Epithelial cell of esophagus (primary cell): ENCODE data around the gene CYB5A.

ENCODE experiments used
- DNase-seq: peaks from one replicate; pipeline ENCODE4 v3.0.0; 2010; ENCODE audit warnings: low read depth
- H3K4me3 ChIP-seq: 2 replicates; pipeline ENCODE4 v1.5.1; 2011; ENCODE audit warnings: mild to moderate bottlenecking, low read length, control low read depth
- CTCF ChIP-seq: IDR thresholded peaks from 2 replicates; pipeline ENCODE4 v1.5.1; 2011; ENCODE audit warnings: low read depth, mild to moderate bottlenecking, low read length, control low read depth, inconsistent platforms; ENCODE audit not compliant: insufficient read depth; ENCODE audit errors: missing control alignments

The CYB5A gene

GRCh38 chr18:74268175-74268574 is 23.6 kb downstream of the CYB5A start:
- H3K4me3 ChIP-seq, result no peak overlapping the region
- no peak for TF ChIP-seq CTCF
- no peak for DNase-seq

- peak; percentile 31 for DNase-seq
- H3K4me3 ChIP-seq, result no peak overlapping the region
- TF ChIP-seq CTCF, result no peak
Measured at GRCh38 chr18:74266161-74266560, 25.6 kb downstream of the CYB5A start.

- H3K4me3 ChIP-seq, result no peak overlapping the region
- TF ChIP-seq CTCF, result no peak
- DNase-seq, result no peak
Measured at GRCh38 chr18:74265546-74266098, 26.1 kb downstream of the CYB5A start.

- H3K4me3 ChIP-seq, result no peak overlapping the region
- no peak for TF ChIP-seq CTCF
- DNase-seq, result no peak
Measured at GRCh38 chr18:74264303-74265020, 27.3 kb downstream of the CYB5A start.

DNA sequence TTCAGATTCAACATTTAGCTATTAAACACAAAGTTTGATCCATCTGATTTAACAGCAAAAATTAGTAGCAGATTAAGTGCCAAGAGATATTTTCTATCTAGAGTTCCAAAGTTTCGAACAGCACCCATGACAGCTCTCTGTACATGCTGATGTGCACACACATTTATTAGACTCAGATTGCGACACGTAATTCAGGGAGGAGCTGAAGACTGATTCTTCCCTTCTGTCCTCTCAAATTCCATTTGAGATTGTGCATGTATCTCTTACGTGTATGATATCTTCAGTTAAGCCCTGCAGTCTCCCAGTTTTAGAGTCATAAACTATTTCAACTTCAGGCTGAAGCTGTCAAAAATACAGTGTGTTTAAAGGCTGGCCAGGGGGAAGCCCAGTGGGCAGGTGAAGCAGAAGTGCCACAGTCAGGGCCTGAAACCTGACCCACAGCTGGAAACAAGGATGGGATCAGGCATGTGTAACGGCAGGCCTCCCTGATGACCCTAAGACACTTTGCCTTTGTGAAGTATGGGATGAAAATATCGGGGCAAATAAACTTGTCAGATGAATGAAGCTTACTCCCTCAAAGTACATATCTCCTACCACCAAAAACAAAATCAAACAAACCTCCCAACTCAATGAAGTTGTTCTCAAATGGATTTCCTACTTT is 30.6 kb downstream of the CYB5A start:
- no peak for DNase-seq
- H3K4me3 ChIP-seq, result no peak overlapping the region
- TF ChIP-seq CTCF, result no peak

- no peak for DNase-seq
- H3K4me3 ChIP-seq, result no peak overlapping the region
- no peak for TF ChIP-seq CTCF
Measured at GRCh38 chr18:74259347-74259746, 32.4 kb downstream of the CYB5A start.
